Activated CD4-positive, alpha-beta T cell treated with anti-CD3 and anti-CD28 coated beads, Interleukin-2, amount 10 ng/mL, durations not matched to agents 7 days and 5 days (primary cell): ENCODE data around the gene TRAPPC11. TPM values are rescaled to one million over a fixed set of nuclear protein-coding genes. Genes with fewer than 3 reads are reported as not detected.

Experiments
- CTCF ChIA-PET: fragments of 350-600 bp; sonication (Branson Sonifier 250); formaldehyde crosslinking; loops from one replicate; lab custom pipeline; 2021; ENCODE audit warnings: antibody characterized with exemption; lab: Charles Lee
- POLR2A ChIA-PET: fragments of 350-600 bp; sonication (Branson Sonifier 250); formaldehyde crosslinking; loops from one replicate; lab custom pipeline; 2021; ENCODE audit warnings: antibody characterized with exemption; lab: Charles Lee
- DNase-seq: peaks from one replicate; pipeline ENCODE4 v3.0.0-alpha.2; 2020
- H3K27ac Mint-ChIP-seq: one replicate; pipeline ENCODE4 v1.8.0; 2021; ENCODE audit warnings: mild to moderate bottlenecking, moderate library complexity, mixed read lengths
- H3K27me3 Mint-ChIP-seq: one replicate; pipeline ENCODE4 v1.8.0; 2021; ENCODE audit warnings: mixed read lengths
- H3K36me3 Mint-ChIP-seq: one replicate; pipeline ENCODE4 v1.8.0; 2021; ENCODE audit warnings: low read depth, mixed read lengths
- H3K4me1 Mint-ChIP-seq: one replicate; pipeline ENCODE4 v1.8.0; 2021; ENCODE audit warnings: mixed read lengths
- H3K4me3 Mint-ChIP-seq: one replicate; pipeline ENCODE4 v1.8.0; 2021; ENCODE audit warnings: mild to moderate bottlenecking, moderate library complexity, mixed read lengths
- H3K9me3 Mint-ChIP-seq: one replicate; pipeline ENCODE4 v1.8.0; 2021; ENCODE audit warnings: mixed read lengths
- total RNA-seq, 2 experiments: library from RNA; stranded (reverse); gene quantifications; one replicate each; pipeline ENCODE4 v1.2.3, GENCODE V29; 2021

The TRAPPC11 gene
- total RNA-seq, 2 experiments from 2014 or later = 28.0 to 33.1 TPM

GRCh38 chr4:183757060-183757459 is 98.0 kb downstream of the TRAPPC11 start:
- H3K4me3 Mint-ChIP-seq = no peak overlapping the region
- peaks cover 3% of the 10 kb centered on the region for H3K27me3 Mint-ChIP-seq
- H3K9me3 Mint-ChIP-seq = no peaks in the 10 kb centered on the region
- ChIA-PET CTCF (interaction anchor here (0.6 kb wide), 1 partner anchor 125 kb away, joined by 3 read pairs; no protein-coding TSS in a partner anchor), POLR2A (no interaction called here)
- no peak for DNase-seq
- H3K4me1 Mint-ChIP-seq = no peaks in the 10 kb centered on the region
- no peak overlapping the region for H3K27ac Mint-ChIP-seq
- no peaks in the 10 kb centered on the region for H3K36me3 Mint-ChIP-seq

GRCh38 chr4:183758061-183758757 is 99.1 kb downstream of the TRAPPC11 start:
- Mint-ChIP-seq H3K27ac (no peak overlapping the region), H3K27me3 (peaks cover 8% of the 10 kb centered on the region), H3K4me1 (no peaks in the 10 kb centered on the region), H3K4me3 (no peak overlapping the region), H3K36me3 (no peaks in the 10 kb centered on the region), H3K9me3 (no peaks in the 10 kb centered on the region)
- POLR2A ChIA-PET = no interaction called here
- DNase-seq = no peak
- CTCF ChIA-PET = interaction anchor here (0.6 kb wide), 1 partner anchor 94 kb away, joined by 3 read pairs; no protein-coding TSS in a partner anchor

GRCh38 chr4:183758758-183759447 is 99.8 kb downstream of the TRAPPC11 start:
- Mint-ChIP-seq H3K4me1 (no peaks in the 10 kb centered on the region), H3K36me3 (no peaks in the 10 kb centered on the region), H3K4me3 (no peak overlapping the region), H3K9me3 (no peaks in the 10 kb centered on the region), H3K27me3 (peaks cover 5% of the 10 kb centered on the region), H3K27ac (no peak overlapping the region)
- ChIA-PET POLR2A (no interaction called here), CTCF (interaction anchor here (0.6 kb wide), 1 partner anchor 95 kb away, joined by 3 read pairs; no protein-coding TSS in a partner anchor)
- no peak for DNase-seq

GRCh38 chr4:183760326-183760725 is 101.2 kb downstream of the TRAPPC11 start:
- H3K4me1 Mint-ChIP-seq = no peaks in the 10 kb centered on the region
- H3K9me3 Mint-ChIP-seq = no peaks in the 10 kb centered on the region
- H3K4me3 Mint-ChIP-seq = no peak overlapping the region
- ChIA-PET POLR2A (no interaction called here), CTCF (no interaction called here)
- no peak for DNase-seq
- no peaks in the 10 kb centered on the region for H3K36me3 Mint-ChIP-seq
- peaks cover 7% of the 10 kb centered on the region for H3K27me3 Mint-ChIP-seq
- H3K27ac Mint-ChIP-seq = no peak overlapping the region

Other genes starting within 250 kb of the TRAPPC11 start
- gene CDKN2AIP, start 214.7 kb upstream of the TRAPPC11 start, total RNA-seq = 10 to 100 TPM; 28.2 to 30.2 TPM
- gene ING2, start 154.2 kb upstream of the TRAPPC11 start, total RNA-seq = 10 to 100 TPM; 11.5 to 12.8 TPM
- gene RWDD4, start 108 bp upstream of the TRAPPC11 start, total RNA-seq = 10 to 100 TPM; 13.2 to 14.8 TPM
- gene STOX2, start 246.0 kb downstream of the TRAPPC11 start, total RNA-seq = not detected